Glomerular visceral epithelial cell (primary cell): ENCODE data around the gene COL9A2.
A peak's percentile ranks its signal among the peaks of the same experiment; 100 is the strongest.

ENCODE experiments used
- DNase-seq: peaks from one replicate; pipeline ENCODE4 v3.0.0-alpha.2; 2016; ENCODE audit errors: extremely low spot score

The COL9A2 gene

DNA sequence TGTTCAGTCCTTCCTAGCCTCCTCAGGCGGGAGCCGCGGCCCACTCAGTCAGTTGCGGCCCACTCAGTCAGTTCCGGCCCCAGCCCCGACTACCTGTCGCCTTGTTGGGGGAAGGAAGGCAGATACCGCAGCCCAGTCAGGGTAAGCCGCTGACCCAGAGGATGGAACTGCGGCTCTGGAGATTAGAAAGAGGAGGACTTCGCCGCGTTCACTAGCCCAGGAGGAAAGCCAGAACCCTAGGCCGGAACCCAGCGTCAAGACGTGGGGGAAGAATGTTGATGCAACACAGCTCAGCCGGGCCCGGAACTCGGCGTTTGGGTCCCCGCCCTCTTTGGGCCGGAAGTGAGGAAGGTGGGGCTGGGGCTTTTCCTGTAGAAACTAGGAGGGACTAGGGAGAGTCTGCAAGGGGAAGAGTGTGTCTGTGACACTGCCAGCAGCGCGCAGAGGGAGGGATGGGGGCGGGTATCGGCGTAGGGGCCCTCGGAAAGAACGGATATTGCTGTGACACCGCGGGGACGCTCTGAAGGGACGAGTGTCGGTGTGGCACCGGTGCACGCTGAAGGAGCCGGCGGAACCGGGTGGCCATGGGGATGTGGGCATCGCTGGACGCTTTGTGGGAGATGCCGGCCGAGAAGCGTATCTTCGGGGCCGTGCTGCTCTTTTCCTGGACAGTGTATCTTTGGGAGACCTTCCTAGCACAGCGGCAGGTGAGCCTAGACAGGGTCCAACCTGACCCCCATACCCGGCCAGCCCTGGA is 59.2 kb downstream of the COL9A2 start, which contains the start of gene ZMPSTE24:
TSS of gene ZMPSTE24 (plus strand) at position 549 of the 757 bp plus-strand sequence. CDS start at position 585, 36 bp downstream.
- DNase-seq: peak; percentile 98

DNA sequence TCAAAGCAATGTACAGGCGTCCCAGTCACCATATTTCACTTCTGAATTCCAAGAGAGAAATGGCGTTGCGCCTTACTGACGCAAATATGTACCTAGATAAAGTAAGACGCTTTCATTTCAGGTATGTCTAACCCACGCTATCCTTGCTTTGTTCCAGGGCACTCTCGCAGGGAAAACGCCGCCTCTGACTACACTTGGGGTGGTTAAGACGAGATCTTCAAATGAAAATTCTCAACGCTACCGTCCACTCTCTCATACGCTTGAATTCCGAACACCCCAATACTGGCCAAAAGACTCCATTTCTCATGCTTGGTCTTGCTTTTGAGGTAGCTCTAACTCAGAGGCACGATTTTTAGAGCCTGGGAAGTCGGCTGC is 59.8 kb downstream of the COL9A2 start:
- no peak for DNase-seq

DNA sequence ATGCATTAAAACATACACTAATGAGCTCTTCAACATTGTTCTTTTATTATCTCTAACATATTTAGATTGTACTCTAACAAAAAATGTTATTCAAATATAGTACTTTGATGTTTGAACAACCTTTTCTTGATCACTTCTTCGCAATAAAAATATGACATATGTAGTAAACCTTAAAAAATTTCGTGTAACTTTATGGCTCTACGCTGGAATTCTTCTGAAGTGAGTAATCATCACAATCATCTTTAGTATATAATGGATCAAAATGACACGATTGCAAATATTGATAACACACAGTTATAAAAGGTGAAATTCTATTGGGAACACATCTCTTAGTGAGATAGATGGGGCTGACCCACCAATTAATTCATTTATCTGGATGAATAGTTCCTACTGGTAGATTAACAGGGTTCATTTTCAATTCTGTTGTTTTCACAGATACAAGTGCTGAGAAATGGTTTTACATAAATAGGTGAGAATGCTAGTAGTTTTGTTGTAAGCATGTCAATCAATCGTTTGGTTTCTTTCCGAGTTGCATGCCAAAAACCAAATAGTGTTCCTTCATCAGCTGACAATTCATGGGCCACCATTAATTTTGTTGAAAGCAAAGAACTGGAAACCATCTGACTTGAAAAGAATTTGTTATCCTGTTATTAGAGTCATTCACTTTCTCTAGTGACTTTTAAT is 60.5 kb downstream of the COL9A2 start:
- DNase-seq: no peak

- DNase-seq: no peak
These were observed 61.9 kb downstream of the COL9A2 start for GRCh38 chr1:40255231-40255630.

DNA sequence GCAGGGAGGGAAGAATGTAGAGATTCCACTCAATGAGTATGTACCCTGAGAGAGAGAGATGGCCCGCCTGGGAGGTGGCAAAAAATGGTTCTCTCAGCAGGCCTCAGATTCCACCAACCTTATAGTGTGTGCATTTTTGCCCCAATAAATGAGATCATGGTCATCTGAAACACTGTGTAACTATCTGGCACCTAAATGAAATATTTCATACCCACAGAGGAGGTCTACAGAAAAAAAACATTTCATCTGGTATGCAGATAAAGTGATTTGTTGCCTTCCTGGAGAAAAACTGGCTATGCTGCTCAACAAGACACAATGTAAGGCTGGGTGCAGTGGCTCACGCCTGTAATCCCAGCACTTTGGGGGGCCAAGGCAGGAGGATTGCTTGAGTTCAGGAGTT is 64.5 kb downstream of the COL9A2 start:
- no peak for DNase-seq

- DNase-seq: no peak
These were observed 65.6 kb downstream of the COL9A2 start for GRCh38 chr1:40251456-40251855.
